CD14-positive monocyte (primary cell): ENCODE data around the gene IRF8. TPM values are rescaled to one million over a fixed set of nuclear protein-coding genes. Genes with fewer than 3 reads are reported as not detected.
A peak's percentile ranks its signal among the peaks of the same experiment; 100 is the strongest.

Experiments used
- DNase-seq, 3 donors: peaks; one replicate each; pipeline ENCODE4 v3.0.0-alpha.2; 2011 to 2022
- H2AFZ ChIP-seq: 2 replicates; pipeline ENCODE4 v1.6.0; 2012; ENCODE audit warnings: mild to moderate bottlenecking, low read depth, low read length, inconsistent platforms; ENCODE audit not compliant: insufficient read depth, poor library complexity, severe bottlenecking
- H3K27ac ChIP-seq, 2 donors: 1 replicate in 1 of 2; 2 replicates in 1 of 2; pipeline ENCODE4 v1.5.1; 2012 to 2013; ENCODE audit warnings: low read length in 2 of 2, control low read depth in 1 of 2, inconsistent platforms in 1 of 2, low read depth in 1 of 2, mild to moderate bottlenecking in 1 of 2
- H3K27me3 ChIP-seq, 2 donors: one replicate each; pipeline versions ENCODE4 v1.6.0 to v1.6.1; 2011 to 2013; ENCODE audit warnings: low read length in 2 of 2; ENCODE audit not compliant: control insufficient read depth in 2 of 2, insufficient read depth in 2 of 2
- H3K36me3 ChIP-seq, 2 donors: replicated peaks in 1 of 2; 1 replicate in 1 of 2; 2 replicates in 1 of 2; pipeline versions ENCODE4 v1.5.1 to v1.6.1; 2012 to 2013; ENCODE audit warnings: low read length in 2 of 2, control low read depth in 1 of 2, inconsistent platforms in 1 of 2, mild to moderate bottlenecking in 1 of 2; ENCODE audit not compliant: insufficient read depth in 2 of 2, control insufficient read depth in 1 of 2
- H3K4me1 ChIP-seq, 2 donors: 1 replicate in 1 of 2; 2 replicates in 1 of 2; pipeline versions ENCODE4 v1.5.1 to v1.6.1; 2012 to 2013; ENCODE audit warnings: low read length in 2 of 2, control low read depth in 1 of 2, inconsistent platforms in 1 of 2, mild to moderate bottlenecking in 1 of 2, moderate library complexity in 1 of 2; ENCODE audit not compliant: insufficient read depth in 2 of 2, control insufficient read depth in 1 of 2
- H3K4me2 ChIP-seq: replicated peaks from 2 replicates; pipeline ENCODE3; 2012; ENCODE audit warnings: low read length, moderate library complexity, mild to moderate bottlenecking; ENCODE audit not compliant: poor library complexity, severe bottlenecking; ENCODE audit errors: extremely low read depth
- H3K4me3 ChIP-seq, 3 experiments: fragments of 200-600 bp in 1 of 3; sonication (generic) in 1 of 3; replicated peaks in 1 of 3; 1 replicate in 2 of 3; 2 replicates in 1 of 3; pipeline ENCODE4 v1.5.1; 2011 to 2013; ENCODE audit warnings: low read length in 3 of 3, mild to moderate bottlenecking in 3 of 3, control low read depth in 2 of 3, low read depth in 2 of 3, inconsistent platforms in 1 of 3, moderate library complexity in 1 of 3
- H3K79me2 ChIP-seq: 2 replicates; pipeline ENCODE4 v1.6.0; 2012; ENCODE audit warnings: mild to moderate bottlenecking, control low read depth, inconsistent platforms, low read length, moderate library complexity; ENCODE audit not compliant: insufficient read depth
- H3K9ac ChIP-seq: 2 replicates; pipeline ENCODE4 v1.6.0; 2017; ENCODE audit warnings: low read length, mild to moderate bottlenecking; ENCODE audit not compliant: insufficient read depth, poor library complexity, severe bottlenecking
- H3K9me3 ChIP-seq, 2 donors: replicated peaks in 1 of 2; 1 replicate in 1 of 2; 2 replicates in 1 of 2; pipeline versions ENCODE4 v1.5.1 to v1.6.1; 2012 to 2013; ENCODE audit warnings: low read length in 2 of 2, control low read depth in 1 of 2; ENCODE audit not compliant: control insufficient read depth in 1 of 2, insufficient read depth in 1 of 2
- H4K20me1 ChIP-seq: 2 replicates; pipeline ENCODE4 v1.6.0; 2012; ENCODE audit warnings: mild to moderate bottlenecking, low read length, control low read depth, moderate library complexity; ENCODE audit not compliant: insufficient read depth
- H3K27ac Mint-ChIP-seq, 7 donors: one replicate each; pipeline ENCODE4 v1.8.0; 2020; ENCODE audit warnings: mild to moderate bottlenecking in 7 of 7, mixed read lengths in 7 of 7, moderate library complexity in 6 of 7, inconsistent platforms in 2 of 7
- H3K27me3 Mint-ChIP-seq, 3 donors: one replicate each; pipeline ENCODE4 v1.8.0; 2021 to 2022; ENCODE audit warnings: low read depth in 3 of 3, mild to moderate bottlenecking in 3 of 3, mixed read lengths in 3 of 3, moderate library complexity in 3 of 3, inconsistent platforms in 1 of 3
- H3K36me3 Mint-ChIP-seq, 2 donors: one replicate each; pipeline ENCODE4 v1.8.0; 2020; ENCODE audit warnings: mixed read lengths in 2 of 2, inconsistent platforms in 1 of 2, mild to moderate bottlenecking in 1 of 2
- H3K4me1 Mint-ChIP-seq: one replicate; pipeline ENCODE4 v1.8.0; 2020; ENCODE audit warnings: mild to moderate bottlenecking, mixed read lengths
- H3K4me3 Mint-ChIP-seq, 2 donors: one replicate each; pipeline ENCODE4 v1.8.0; 2020; ENCODE audit warnings: mild to moderate bottlenecking in 2 of 2, mixed read lengths in 2 of 2, moderate library complexity in 1 of 2
- H3K9me3 Mint-ChIP-seq, 7 donors: one replicate each; pipeline ENCODE4 v1.8.0; 2020 to 2022; ENCODE audit warnings: mixed read lengths in 7 of 7, mild to moderate bottlenecking in 6 of 7, moderate library complexity in 6 of 7, inconsistent platforms in 2 of 7
- CTCF ChIP-seq: fragments of 200-600 bp; IDR thresholded peaks from one replicate; pipeline ENCODE4 v1.8.0; 2022; ENCODE audit warnings: antibody characterized with exemption, mild to moderate bottlenecking
- WGBS: methylation state at CpG from one replicate; pipeline ENCODE4 v1.1.5; 2013; ENCODE audit warnings: missing lambda C conversion rate; ENCODE audit not compliant: insufficient coverage; 5-methylcytosine and 5-hydroxymethylcytosine counted together
- intact Hi-C, 2 donors: fragments of 100-400 bp; cut with micrococcal nuclease; formaldehyde crosslinking; loops; one replicate each; pipeline versions ENCODE4 v1.15.0 to v1.15.1; 2023
- polyA plus RNA-seq, 3 donors: library from polyadenylated mRNA; depleted of rRNA in 1 of 3; unstranded in 2 of 3; stranded (reverse) in 1 of 3; fragments of 300-500 nt in 2 of 3; fragments of >200 nt in 1 of 3; fragmentation: Illumina TruSeq in 2 of 3; gene quantifications; 1 replicate in 2 of 3; 2 replicates in 1 of 3; pipeline ENCODE4 v1.2.3, GENCODE V29; 2012 to 2021

IRF8 gene
- polyA plus RNA-seq, 3 donors = 157 to 187 (median 184) TPM

DNA sequence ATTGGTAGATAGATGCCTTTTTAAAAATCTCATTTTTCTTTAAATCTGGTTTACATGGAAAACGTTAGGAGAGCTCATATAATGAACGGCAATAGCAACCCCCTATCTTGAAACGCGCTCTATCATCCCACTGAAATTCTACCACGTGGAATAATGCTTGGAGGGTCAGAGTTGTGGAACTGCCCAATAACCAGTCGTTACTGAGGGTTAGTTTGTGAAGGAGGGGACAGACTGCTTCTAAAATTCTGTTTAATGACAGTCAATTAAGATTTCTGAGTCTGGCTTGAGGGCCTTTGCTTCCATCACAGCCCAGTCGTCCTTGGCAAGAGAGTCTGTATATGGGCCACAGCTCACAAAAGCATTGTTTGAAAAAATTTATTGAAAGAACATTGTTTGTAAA is 482 bp downstream of the IRF8 start:
- peaks cover 57 to 65% of the 10 kb centered on the region in 2 donors for H3K4me1 ChIP-seq
- no peaks in the 10 kb centered on the region for H3K27me3 Mint-ChIP-seq

More for the DNA sequence above, 482 bp downstream of the IRF8 start:
- Histone ChIP-seq H2AFZ (peak overlapping the region; percentile 80), H3K9ac (peak overlapping the region; percentile 79), H3K4me3 (peak overlapping the region; percentile 72 to 98 (median 97)), H3K27me3 (no peaks in the 10 kb centered on the region), H3K79me2 (peaks cover 74% of the 10 kb centered on the region), H3K9me3 (no peaks in the 10 kb centered on the region), H3K4me2 (peak overlapping the region; percentile 96), H3K27ac (peak overlapping the region; percentile 82 to 89), H4K20me1 (peaks cover 49% of the 10 kb centered on the region), H3K36me3 (peaks cover 10 to 21% of the 10 kb centered on the region in 2 donors)
- Mint-ChIP-seq H3K27ac (peak overlapping the region; percentile 92 to 97 (median 95)), H3K4me1 (peaks cover 62% of the 10 kb centered on the region), H3K9me3 (no peaks in the 10 kb centered on the region), H3K36me3 (peaks cover 33 to 37% of the 10 kb centered on the region in 2 donors), H3K4me3 (peak overlapping the region; percentile 91 to 96)
- TF ChIP-seq CTCF = no peak
- intact Hi-C loops = loop anchor here in 1 of 2 donors (5.0 kb wide), 1 partner anchor 47 kb away; no protein-coding TSS in a partner anchor
- DNase-seq = no peak
- WGBS = 0% methylated on average over 1 of the region's 7 CpGs
